OCI-M1 (cell line): ENCODE results near the gene RGS7.
"Not testable (repeated sequence)": the region's sequence is repeated elsewhere in the genome, so short reads cannot be mapped to it uniquely, and the experiment has no call there.

Experiments
- DNase-seq: peaks from one replicate; lab custom pipeline; 2025; lab: John Stamatoyannopoulos, UW

RGS7 gene

DNA sequence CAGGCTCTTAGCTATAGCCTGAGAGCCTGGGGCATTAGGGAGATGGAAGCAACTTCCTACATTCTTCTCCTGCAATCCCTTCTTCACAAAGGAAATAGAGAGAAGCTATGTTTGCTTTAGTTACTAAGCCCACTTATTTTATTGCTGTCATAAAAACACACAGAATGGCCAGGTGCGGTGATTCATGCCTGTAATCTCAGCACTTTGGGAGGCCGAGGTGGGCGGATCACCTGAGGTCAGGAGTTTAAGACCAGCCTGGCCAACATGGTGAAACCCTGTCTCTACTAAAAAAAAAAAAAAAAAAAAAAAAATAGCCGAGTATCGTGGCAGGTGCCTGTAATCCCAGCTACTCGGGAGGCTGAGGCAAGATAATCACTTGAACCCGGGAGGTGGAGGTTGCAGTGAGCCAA, 573.3 kb downstream of the RGS7 start:
- DNase-seq = not testable (repeated sequence)

DNA sequence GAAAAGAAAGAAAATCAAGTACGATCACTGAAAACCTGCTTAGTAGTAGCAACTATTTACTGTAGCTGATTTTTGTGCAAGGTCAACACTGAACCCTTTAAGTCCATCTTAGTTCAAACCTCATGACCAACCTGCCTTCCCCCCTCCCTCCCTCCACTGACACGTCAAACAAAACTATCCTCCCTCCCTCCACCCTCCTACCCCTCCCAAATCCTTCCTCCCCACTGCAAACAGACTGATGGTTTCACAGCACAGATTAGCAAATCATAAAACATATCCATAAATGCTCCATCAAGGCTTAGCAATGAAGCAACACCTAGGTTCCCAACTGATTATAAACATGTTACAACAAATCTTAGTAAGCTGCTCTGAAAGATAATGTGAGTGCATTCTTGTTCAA, 580.8 kb downstream of the RGS7 start:
- no peak for DNase-seq

DNA sequence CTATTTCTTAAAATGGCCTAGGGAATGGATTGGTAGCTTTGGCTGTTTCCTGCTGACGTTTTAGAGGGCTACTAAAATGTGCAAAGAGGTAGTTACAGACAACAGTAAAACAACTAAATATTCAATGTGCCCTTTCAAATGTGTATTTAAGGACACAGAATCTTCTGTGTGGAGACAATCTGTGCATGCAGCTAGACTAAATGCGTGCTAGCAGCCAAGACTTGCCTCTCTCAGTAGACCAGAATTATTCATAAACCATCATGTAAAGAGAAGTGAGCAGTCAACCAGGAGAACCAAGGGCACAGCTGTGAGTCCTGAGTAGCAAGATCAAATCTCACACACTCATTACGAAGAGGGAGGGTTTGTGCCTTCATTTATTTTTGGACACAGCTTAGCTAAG, 584.9 kb downstream of the RGS7 start:
- no peak for DNase-seq

DNA sequence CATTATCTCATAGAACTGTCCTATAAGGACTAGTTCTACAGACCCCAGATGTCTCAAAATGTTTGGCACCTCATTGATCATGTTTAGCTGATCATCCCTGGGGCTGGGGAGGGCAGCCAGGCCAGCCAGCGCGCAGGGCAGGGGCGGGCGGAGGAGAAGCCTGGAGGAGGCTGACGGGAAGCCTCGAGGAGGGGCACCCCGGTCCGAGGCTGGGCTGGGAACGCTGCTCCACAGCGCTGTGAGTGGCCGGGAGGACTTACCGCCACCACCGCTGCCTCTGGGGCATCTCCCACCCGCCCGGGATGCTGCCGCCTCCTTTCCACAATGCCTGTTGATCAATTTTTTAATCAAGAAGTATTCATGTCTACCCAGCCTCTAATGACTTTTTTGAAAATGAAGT, 585.6 kb downstream of the RGS7 start:
- DNase-seq = no peak

DNA sequence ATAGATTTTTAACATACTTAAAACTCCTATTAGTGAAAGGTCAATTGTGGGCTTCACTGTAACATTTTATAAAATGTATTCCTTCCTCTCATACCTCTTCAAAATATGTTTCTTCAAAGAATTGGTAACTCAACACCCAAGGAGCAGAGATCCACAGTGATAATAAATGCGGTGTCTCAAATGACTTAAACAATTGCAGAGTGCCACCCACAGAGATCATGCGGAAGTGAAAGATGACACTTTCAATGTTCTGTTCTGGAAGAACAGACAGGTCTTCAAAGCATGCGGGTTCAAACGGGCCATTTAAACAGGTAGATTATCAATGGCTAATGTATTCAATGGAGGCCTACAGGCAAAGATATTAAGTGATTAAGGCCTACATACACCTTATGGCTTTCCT, 588.0 kb downstream of the RGS7 start:
- no peak for DNase-seq

DNA sequence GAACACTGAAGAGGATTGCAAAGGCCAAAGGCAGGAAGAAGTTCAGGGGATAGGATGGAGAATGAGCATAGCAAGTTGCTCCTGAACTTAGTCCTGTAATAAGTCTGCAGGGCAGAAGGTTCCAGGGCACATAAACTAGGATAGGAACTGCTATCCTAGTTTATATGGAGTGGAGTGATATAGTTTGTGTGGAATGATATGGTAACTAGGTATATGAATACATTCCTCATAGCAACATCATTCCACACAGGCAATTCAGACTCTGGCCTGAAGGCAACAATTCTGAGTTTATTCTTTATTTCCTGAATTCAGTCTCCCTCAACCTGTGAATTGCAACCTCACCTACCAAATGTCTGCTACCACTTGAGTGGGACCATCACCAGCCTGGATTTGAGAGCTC, 590.2 kb downstream of the RGS7 start:
- DNase-seq = no peak

DNA sequence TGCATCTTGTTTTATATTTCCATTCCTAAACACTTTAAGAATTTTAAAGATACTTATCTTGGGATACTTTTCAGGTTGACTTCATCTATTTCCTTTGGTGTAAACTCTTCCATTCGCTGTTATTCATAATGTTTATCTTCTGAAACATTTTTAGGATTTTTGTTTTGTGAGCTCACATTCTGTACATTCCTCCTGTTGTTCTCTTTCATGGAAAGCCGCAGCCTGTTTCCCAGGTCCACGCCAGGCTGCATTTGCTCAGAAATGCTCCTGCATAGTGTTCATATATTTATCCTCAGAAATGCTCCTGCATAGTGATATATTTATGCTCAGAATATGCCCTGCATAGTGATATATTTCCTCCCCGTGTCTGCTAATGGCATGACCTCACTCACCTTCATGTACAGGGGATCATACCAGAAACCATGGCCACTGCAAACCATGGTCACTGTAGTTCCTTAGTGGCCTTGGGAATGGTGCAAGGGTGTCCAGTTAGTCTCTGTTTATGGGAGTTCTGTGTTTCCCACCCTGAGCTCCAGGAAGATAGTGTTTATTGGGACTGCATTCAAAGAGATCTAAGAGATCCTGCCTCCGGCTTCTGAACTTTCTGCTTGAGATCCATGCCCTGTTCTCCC, 591.2 kb downstream of the RGS7 start:
- DNase-seq = no peak

DNA sequence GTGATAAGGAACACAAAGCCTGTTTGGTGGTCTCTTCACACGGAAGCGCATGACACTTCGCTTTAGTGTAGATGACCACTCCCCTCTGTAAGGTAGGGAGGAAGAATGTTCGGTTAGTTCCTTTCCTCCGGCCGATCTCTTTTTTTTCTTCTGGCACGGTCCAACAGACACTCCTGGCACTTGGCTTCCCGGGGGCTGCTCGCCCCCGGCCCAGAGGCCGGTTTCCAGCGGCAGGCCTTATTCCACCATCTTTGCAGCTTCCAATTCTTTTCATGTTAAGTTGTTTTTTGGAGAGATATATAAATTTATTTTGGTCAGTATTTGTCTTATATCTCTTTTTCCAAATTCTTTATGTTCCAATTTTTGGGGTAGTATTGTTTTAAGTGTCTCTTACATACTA, 593.2 kb downstream of the RGS7 start:
- DNase-seq = no peak

DNA sequence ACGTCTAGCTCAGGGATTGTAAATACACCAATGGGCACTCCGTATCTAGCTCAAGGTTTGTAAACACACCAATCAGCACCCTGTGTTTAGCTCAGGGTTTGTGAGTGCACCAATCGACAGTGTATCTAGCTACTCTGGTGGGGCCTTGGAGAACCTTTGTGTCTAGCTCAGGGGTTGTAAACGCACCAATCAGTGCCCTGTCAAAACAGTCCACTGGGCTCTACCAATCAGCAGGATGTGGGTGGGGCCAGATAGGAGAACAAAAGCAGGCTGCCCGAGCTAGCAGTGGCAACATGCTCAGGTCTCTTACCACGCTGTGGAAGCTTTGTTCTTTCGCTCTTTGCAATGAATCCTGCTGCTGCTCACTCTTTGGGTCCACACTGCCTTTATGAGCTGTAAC, 593.9 kb downstream of the RGS7 start:
- not testable (repeated sequence) for DNase-seq

DNA sequence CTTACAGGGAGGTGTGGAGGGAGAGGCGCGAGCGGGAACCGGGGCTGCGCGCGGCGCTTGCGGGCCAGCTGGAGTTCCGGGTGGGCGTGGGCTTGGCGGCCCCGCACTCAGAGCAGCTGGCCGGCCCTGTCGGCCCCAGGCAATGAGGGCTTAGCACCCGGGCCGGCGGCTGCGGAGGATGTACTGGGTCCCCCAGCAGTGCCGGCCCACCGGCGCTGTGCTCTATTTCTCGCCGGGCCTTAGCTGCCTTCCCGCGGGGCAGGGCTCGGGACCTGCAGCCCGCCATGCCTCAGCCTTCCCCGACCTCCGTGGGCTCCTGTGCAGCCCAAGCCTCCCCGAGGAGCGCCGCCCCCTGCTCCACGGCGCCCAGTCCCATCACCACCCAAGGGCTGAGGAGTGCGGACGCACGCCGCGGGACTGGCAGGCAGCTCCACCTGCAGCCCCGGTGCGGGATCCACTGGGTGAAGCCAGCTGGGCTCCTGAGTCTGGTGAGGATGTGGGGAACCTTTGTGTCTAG, 594.5 kb downstream of the RGS7 start:
- DNase-seq = not testable (repeated sequence)

DNA sequence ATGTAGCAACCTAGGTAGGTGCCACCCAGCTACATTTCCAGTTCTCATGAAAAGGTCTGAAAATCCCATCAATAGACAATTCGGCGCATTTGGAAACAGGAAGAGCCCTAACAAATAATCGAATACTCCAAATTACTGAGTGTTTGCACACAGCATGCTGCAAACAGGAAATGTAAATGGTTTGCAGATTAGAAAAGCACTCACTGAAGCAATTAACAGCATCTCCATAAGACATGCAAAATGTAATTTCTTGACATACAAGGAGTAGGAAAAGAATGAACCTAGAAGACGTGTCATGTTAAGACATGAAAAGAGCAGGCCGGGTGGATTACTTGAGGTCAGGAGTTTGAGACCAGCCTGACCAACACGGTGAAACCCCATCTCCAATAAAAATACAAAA, 598.2 kb downstream of the RGS7 start:
- DNase-seq = not testable (repeated sequence)

DNA sequence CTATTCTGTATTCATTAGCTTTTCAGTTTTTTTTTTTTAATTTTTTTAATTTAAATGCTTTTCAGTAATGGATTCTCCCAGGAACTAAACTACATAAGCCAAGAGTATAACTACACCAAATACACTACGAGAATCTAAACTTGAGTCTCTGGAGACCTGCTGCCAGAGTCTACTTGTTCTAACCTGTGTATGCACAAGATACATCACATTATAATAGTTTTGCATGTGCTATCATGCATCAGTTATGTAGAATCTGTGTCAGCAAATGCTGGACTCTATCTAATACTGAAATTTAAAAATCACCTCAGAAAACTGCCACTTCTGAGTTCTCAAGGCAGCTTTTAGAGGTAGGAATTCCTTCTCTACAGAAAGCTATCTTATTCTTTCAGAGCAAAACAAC, 598.7 kb downstream of the RGS7 start:
- no peak for DNase-seq

DNA sequence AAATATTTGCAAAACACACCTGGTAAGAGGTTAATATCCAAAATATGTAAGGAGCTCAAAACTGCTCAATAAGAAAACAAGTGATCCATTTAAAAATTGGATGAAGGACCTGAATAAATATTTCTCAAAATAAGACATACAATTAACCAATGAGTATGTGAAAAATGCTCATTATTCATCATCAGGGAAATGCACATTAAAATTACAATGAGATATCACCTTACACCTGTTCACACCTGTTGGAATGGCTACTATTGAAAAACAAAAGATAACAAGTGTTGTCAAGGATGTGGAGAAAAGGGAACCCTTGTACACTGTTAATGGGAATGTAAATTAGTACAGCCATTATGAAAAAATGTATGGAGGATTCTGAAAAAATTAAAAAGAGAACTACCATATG, 609.1 kb downstream of the RGS7 start:
- no peak for DNase-seq

DNA sequence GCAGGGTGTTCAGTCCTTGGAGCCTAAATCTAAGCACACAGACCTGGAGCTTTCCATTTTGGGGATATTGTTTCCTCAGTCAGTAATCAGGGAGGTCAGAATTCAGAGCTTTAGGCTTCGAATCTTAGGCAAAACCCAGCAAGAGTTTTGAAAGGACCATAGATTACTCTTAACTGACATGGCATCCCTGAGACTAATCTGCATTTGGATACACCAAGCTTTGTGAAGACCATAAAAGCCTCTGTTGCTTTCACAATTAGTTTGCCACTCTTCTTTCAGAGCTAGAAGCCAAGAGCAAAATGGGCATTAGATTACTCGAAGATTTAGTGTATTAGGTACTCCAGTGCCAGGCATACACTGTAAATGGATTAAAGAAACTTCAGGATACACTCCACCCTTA, 613.3 kb downstream of the RGS7 start:
- no peak for DNase-seq

DNA sequence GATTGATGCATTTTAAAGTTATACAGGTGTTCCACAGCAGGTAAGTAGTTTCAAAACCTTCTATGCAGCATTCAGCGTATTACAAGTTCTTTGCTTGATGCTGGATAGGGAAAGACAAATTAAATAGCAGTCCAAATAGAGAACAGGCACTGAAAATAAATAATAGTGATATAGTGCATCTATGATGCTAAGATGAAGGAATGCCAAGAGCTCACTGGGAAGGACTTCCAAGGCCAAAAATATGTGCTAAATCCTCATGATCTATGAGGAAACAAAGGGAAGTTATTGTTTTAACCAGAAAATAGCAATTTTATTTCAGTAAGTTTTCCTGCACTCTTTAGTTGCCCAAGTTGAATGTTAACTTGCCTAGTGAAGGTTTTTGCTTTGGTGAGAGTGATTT, 617.3 kb downstream of the RGS7 start:
- DNase-seq = no peak

DNA sequence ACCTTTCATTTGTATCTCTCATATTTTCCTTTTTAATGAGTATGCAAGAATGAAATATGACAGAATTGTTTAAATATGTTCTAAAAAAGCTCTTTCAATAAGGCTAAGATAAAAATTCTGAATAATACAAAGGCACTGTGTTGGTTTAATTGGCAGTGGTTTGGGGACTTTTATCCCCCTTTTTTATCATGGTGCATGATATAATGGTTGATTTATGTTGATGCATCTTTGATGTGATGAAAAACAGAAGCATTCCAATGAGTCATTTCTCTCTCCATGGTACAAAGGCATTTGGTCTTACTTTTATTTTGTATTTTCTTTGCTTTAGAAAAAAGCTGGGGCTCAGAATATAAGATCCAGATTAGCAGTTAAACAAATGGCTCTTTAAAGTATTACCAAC, 617.9 kb downstream of the RGS7 start:
- no peak for DNase-seq

DNA sequence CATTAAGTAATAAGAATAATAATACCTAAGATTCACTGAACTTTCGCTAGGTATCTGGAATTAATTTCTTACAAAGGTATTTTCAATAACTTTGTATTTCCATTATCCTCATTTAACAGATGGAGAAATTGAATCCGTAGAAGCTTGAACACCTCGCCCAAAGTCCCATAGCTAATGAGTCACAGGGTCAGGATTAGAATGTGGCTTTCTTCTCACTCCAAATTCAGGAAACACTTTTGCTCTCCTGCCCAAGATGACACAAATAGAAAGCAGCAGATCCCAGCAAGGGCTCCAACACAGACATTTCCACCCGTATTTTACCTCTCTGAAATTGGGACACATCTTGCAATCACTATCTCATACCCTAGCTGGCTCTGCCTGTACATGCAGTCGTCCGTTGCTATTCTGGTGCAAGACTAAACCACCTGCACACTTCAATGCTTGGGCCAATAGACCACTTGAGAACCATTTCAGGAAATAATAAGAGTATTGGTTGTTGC, 619.2 kb downstream of the RGS7 start:
- no peak for DNase-seq

DNA sequence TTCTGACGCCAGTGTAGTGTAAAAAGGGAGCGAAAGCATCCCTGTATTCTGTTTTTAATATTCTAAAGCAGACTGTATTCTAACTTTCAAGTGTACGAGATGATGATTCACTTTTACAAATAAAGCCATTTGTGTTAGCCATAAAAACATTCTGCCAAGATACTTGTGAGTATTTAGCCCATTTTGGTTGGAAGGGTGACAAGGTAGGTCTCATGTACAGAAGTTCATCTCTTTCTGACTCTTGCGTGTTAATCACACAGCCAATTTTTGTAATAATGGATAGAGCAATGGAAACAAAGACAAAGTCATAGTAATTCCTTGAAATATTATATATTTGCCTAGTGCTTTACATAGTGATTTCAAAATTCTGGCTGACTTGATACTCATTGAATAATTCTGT, 619.7 kb downstream of the RGS7 start:
- DNase-seq = no peak

DNA sequence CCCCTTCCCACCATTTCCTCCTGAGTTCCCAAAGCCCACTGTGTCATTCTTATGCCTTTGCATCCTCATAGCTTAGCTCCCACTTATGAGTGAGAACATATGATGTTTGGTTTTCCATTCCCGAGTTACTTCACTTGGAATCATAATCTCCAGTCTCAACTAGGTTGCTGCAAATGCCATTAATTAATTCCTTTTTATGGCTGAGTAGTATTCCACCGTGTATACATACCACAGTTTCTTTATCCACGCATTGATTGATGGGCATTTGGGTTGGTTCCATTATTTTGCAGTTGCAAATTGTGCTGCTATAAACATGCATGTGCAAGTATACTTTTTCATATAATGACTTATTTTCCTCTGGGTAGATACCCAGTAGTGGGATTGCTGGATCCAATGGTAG, 622.3 kb downstream of the RGS7 start:
- not testable (repeated sequence) for DNase-seq

DNA sequence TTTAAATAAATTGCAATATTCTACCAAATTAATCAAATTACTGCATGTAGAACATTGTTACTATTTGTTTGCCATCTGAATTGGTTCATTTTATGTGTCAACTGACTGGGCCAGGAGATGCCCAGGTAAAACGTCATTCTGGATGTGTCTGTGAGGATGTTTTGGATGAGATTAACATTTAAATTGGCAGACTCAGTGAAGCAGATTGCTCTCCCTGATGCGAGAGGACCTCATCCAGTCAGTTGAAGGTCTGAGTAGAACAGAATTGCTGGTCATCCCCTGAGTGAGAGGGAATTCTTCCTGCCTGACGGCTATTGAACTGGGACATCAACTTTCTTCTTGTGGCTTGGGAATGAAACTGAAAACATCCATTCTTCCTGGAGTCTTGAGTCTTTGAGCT, 623.0 kb downstream of the RGS7 start:
- no peak for DNase-seq

DNA sequence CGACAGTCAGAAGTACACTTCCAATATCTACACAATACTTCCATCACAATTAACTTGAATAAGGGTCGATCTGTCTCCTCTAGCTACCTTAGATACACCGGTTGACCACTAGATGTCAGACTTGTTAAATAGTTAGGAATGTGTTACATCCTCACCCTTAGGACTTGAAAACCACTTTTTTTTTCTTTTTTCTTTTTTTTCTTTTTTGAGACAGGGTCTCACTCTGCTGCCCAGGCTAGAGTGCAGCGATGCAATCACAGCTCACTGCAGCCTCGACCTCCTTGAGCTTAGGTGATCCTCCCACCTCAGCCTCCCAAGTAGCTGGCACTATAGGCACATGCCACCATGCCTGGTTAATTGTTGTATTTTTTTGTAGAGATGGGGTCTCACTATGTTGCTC, 624.6 kb downstream of the RGS7 start:
- DNase-seq = peak; percentile 75
